GM18951 (cell line): ENCODE data around the gene NPRL2.

Experiments
- POLR2A ChIP-seq: IDR thresholded peaks from 4 replicates; pipeline ENCODE4 v1.6.1; 2011; ENCODE audit warnings: mild to moderate bottlenecking; ENCODE audit not compliant: insufficient read length, insufficient read depth; ENCODE audit errors: extremely low read depth
- in situ Hi-C: fragments of 300-500 bp; cut with MboI; formaldehyde crosslinking; loops from one replicate; pipeline ENCODE4 v1.12.0; 2022; ENCODE audit warnings: low sequenced_read_pairs, mixed read lengths, inconsistent platforms; ENCODE audit not compliant: unreplicated experiment

The NPRL2 gene

GRCh38 chr3:50347187-50347813 is 3.3 kb downstream of the NPRL2 start:
- in situ Hi-C loops: loop anchor here (10.0 kb wide), 1 partner anchor 198 kb away; no protein-coding TSS in a partner anchor

GRCh38 chr3:50345586-50346234 is 4.9 kb downstream of the NPRL2 start, which contains the start of gene ZMYND10:
Gene ZMYND10, minus strand, starts transcription at chr3:50345732. Its CDS starts 153 bp downstream, at chr3:50345579.
- in situ Hi-C loops: loop anchor here (10.0 kb wide), 1 partner anchor 199 kb away; no protein-coding TSS in a partner anchor

More at GRCh38 chr3:50347187-50347813, 3.3 kb downstream of the NPRL2 start:
- no peak for TF ChIP-seq POLR2A

GRCh38 chr3:50345008-50345407 is 5.6 kb downstream of the NPRL2 start:
- in situ Hi-C loops: loop anchor here (10.0 kb wide), 1 partner anchor 200 kb away; no protein-coding TSS in a partner anchor

More at GRCh38 chr3:50345586-50346234, 4.9 kb downstream of the NPRL2 start, which contains the start of gene ZMYND10:
- no peak for TF ChIP-seq POLR2A

GRCh38 chr3:50342813-50343633 is 7.6 kb downstream of the NPRL2 start:
- in situ Hi-C loops: loop anchor here (10.0 kb wide), 1 partner anchor 202 kb away; no protein-coding TSS in a partner anchor

More at GRCh38 chr3:50345008-50345407, 5.6 kb downstream of the NPRL2 start:
- no peak for TF ChIP-seq POLR2A

GRCh38 chr3:50341996-50342650 is 8.5 kb downstream of the NPRL2 start:
- TF ChIP-seq POLR2A: no peak
- in situ Hi-C loops: loop anchor here (10.0 kb wide), 1 partner anchor 203 kb away; no protein-coding TSS in a partner anchor

More at GRCh38 chr3:50342813-50343633, 7.6 kb downstream of the NPRL2 start:
- TF ChIP-seq POLR2A: no peak

GRCh38 chr3:50341537-50341936 is 9.0 kb downstream of the NPRL2 start:
- TF ChIP-seq POLR2A: no peak
- in situ Hi-C loops: loop anchor here (10.0 kb wide), 1 partner anchor 203 kb away; no protein-coding TSS in a partner anchor

GRCh38 chr3:50340448-50341329 is 9.9 kb downstream of the NPRL2 start, which contains the start of gene RASSF1:
Gene RASSF1, minus strand, starts transcription at chr3:50340836. Its CDS starts 31 bp downstream, at chr3:50340805.
- in situ Hi-C loops: loop anchor here (10.0 kb wide), 1 partner anchor 204 kb away; no protein-coding TSS in a partner anchor
- peak; percentile 74 for TF ChIP-seq POLR2A

GRCh38 chr3:50340147-50340447 is 10.5 kb downstream of the NPRL2 start:
- no peak for TF ChIP-seq POLR2A
- in situ Hi-C loops: loop anchor here (10.0 kb wide), 1 partner anchor 205 kb away; no protein-coding TSS in a partner anchor

- no peak for TF ChIP-seq POLR2A
- in situ Hi-C loops: loop anchor here (10.0 kb wide), 1 partner anchor 205 kb away; no protein-coding TSS in a partner anchor
These were observed 11.0 kb downstream of the NPRL2 start for GRCh38 chr3:50339485-50340146.

- TF ChIP-seq POLR2A: no peak
These were observed 11.6 kb downstream of the NPRL2 start for GRCh38 chr3:50338965-50339364.

More at GRCh38 chr3:50338965-50339364, 11.6 kb downstream of the NPRL2 start:
- in situ Hi-C loops: no loop called here
